HG03039 (cell line): ENCODE results near the gene NKX3-2.
A peak's percentile ranks its signal among the peaks of the same experiment; 100 is the strongest.

Source experiments
- ATAC-seq: cut with Tn5 transposase; IDR thresholded peaks from one replicate; pipeline ENCODE4 v1.9.1; 2021; ENCODE audit warnings: mild to moderate bottlenecking, moderate library complexity; ENCODE audit not compliant: unreplicated experiment

The NKX3-2 gene

GRCh38 chr4:13534344-13535063, 9.8 kb downstream of the NKX3-2 start:
- ATAC-seq: no peak

DNA sequence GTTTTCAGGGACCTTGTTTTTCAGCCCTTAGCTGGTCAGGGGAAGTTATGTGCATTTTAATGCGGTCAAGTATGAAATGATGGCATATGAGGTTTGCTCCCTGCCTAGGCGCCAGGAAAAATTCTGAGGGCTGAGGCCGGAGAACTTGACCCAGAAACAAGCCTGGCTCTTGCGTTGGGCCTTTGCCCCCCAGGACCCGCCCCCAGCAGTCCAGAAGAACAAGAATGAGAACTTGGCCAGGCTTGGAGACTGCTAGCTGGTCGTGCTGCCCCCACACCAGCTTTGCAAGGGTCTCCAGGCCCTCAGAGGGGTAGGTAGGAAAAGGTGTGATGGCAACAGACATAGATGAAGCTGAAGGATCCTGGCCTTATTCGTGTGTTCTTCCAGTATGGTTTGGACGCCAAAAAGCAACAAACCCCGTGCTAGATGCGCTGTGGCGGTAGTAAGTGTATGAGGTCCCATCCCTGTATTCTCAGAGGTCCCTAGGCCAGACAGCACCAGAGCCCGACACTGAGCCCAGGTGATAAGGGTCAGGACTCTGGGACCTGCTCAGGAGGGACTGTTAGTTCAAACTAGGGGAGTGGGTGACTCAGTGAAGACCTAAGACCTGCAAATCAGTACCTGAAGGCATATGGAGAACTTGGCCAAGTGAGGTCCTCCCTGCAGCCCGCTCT, 10.5 kb downstream of the NKX3-2 start:
- no peak for ATAC-seq

GRCh38 chr4:13531625-13531998, 12.7 kb downstream of the NKX3-2 start:
- no peak for ATAC-seq

GRCh38 chr4:13530823-13531624, 13.3 kb downstream of the NKX3-2 start:
- no peak for ATAC-seq

- ATAC-seq: no peak
Measured at GRCh38 chr4:13529128-13529919, 15.0 kb downstream of the NKX3-2 start.

DNA sequence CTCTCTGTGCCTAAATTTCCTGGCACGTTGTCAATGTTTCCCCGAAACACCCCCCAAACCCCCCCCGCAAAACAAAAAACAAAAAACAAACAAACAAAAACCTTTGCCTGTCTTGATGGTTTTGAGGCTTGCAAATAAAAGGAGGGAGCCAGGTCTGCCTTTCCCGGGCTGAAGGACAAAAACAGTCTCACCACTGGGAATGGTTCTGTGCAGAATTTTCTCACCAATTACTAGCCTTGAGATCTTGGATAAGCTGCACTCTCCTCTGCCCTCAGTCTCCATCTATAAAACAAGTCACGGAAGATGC, 15.5 kb downstream of the NKX3-2 start:
- ATAC-seq: no peak

GRCh38 chr4:13527981-13528820, 16.1 kb downstream of the NKX3-2 start:
- ATAC-seq: peak; percentile 69

- no peak for ATAC-seq
Measured at GRCh38 chr4:13527192-13527980, 16.9 kb downstream of the NKX3-2 start.

GRCh38 chr4:13526658-13527057, 17.6 kb downstream of the NKX3-2 start:
- ATAC-seq: no peak

DNA sequence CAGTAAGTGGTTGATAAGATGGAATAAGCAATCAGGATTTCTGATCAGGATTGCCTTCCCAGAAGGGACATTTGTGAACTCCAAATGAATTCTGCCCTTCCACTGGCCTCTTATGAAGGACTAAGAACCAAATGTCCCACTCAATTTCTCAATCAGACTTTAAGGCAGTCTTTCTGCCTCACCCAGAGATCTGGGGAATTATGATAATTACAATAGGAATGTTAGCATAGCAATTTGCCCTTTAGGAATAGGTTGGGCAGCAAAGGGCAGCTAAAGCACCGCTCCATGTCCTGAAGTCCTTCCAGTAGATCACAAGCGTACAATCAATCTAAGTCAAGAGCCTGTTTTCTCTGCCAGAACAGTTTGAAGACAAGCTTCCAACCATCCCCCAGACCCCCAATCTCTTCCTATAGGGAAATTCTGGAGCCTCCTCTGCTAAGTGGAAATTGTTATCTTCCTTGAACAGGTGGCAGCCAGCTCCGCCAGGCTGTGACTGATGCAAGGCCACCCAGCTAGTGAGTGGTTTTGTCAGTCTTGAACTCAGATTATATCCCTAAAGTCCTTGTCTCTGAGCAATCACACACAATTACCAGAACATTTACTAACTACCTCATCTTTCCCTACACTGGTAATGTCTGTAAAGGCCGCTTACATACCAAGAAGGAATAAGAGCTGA, 18.6 kb downstream of the NKX3-2 start:
- ATAC-seq: no peak

DNA sequence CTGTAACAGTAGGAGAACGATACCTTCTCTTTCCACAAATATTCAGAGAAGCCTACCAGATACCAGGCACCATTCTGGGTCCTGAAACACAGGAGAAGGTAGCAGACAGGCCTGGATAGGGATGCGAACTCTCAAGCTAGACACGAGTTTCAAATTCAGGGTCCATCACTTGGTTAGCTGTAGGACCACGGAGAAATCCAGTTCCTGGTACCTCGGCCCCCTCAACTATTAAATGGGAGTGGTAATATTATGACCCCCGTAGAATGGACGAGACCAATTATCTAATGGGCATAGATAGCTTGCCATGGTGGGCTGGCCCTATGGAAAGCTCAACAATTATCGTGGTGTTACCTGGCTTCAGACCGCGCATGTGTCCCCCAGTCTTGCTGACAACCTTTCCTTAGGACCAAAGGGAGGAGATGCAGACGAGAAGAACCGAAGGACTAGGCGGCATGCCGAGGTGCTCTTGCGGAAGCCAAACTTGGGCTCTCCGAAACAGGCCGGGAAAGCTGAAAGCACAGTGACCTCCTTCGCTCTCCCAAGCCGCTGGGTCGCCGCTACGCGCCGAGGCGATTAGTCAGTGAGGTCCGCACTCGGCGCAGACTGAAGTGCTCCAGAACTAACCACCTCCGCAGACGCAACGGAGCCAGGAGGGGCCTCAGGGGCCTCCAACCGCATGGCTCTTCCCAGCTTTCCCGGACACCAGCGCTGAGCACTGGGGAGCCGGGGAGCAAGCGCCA, 19.6 kb downstream of the NKX3-2 start:
- no peak for ATAC-seq

DNA sequence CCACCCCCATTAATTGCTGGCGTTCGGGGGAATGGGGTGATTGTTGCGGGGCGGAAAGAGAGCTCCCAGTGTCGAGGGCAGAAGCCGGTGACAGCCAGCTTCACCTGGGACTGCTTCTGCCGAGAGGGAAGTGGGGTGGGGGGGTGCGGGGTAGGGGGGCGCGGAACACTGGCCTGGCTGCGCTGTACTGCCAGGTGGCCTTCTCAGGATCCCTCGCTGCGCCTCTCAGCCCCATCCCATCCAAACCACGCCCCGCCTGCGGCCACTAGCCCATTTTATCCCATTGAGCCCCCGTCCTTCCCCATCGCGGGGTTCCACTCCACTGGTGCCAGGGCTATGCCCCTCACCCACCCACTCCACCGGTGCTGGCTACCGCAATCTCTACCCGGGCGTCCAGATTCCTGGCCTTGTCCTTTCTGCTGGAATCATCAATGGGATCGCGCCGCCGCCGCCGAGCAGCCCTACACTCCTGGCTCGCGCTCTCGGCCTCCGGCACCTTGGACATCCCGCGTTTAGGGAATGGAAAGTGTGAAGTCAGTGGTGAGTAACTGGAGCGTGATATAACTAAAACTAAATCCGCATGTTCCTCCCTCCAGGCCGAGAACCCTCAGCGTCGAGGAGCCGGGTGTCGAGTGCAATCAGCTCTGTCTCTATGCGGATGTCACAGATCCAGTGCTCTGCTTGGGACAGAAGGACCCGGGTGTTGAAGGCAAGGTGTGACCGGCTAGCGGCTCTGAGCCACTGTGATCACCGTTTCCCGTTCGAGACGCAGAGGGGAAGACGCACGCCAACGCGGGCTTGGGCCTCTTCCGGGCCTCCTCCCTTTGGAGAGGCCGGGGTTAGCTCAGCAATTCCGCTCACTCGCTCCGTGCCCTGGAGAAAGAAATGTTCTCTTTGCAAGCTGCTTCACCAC, 20.5 kb downstream of the NKX3-2 start:
- no peak for ATAC-seq

GRCh38 chr4:13523105-13523477, 21.2 kb downstream of the NKX3-2 start:
- ATAC-seq: no peak

GRCh38 chr4:13522282-13523104, 21.8 kb downstream of the NKX3-2 start:
- ATAC-seq: no peak

GRCh38 chr4:13521047-13521446, 23.3 kb downstream of the NKX3-2 start:
- ATAC-seq: no peak

DNA sequence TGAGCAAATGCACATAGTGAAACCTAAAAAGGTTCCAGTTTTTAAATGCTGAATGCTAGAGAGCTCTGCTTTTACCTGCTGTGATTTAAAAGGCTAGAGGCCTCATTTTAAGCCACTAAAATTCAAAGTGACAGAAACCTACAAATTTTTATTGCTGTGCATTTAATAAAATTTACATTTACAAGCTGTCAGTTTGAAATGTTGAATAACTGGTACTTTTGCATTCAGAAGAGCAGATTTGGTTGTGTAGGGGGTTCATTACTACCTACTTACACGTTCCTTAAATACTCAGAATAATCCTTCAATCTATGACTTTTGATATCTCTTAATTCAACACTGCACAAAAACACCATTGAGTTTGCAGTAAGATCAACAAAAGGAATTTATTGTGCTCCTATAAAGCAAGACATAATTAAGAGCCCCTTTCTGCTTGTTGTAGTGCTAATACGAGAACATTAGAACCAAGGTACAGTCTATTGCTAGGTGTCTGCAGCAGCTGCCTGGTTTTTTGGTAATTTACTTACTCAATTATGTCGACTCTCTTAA, 27.9 kb downstream of the NKX3-2 start:
- ATAC-seq: no peak
